SK-N-SH treated with all-trans-retinoic acid at 6 μM for 48 hours (cell line): ENCODE results near the gene MRPS34.

ENCODE experiments used
- ATAC-seq: fragments of 200-7000 bp; cut with Tn5 transposase; 3 replicates; pipeline ENCODE4 v1.9.1; 2020; ENCODE audit warnings: mild to moderate bottlenecking, moderate library complexity
- ARNTL ChIP-seq: fragments of 450-650 bp; formaldehyde crosslinking; IDR thresholded peaks from 2 replicates; pipeline ENCODE4 v1.5.0; 2020; ENCODE audit warnings: low read depth, mild to moderate bottlenecking, moderate library complexity, borderline replicate concordance
- CSDC2 ChIP-seq: fragments of 250-450 bp; sonication (Bioruptor Pico); IDR thresholded peaks from 2 replicates; pipeline ENCODE4 v1.5.0; 2020; ENCODE audit warnings: mild to moderate bottlenecking, moderate library complexity
- ESRRG ChIP-seq: fragments of 250-450 bp; sonication (Bioruptor Pico); IDR thresholded peaks from 2 replicates; pipeline ENCODE4 v1.6.1; 2021; ENCODE audit warnings: mild to moderate bottlenecking
- GLIS3 ChIP-seq: fragments of 250-450 bp; sonication (Bioruptor Pico); IDR thresholded peaks from 2 replicates; pipeline ENCODE4 v1.5.0; 2020; ENCODE audit warnings: mild to moderate bottlenecking, moderate library complexity
- ISL1 ChIP-seq: fragments of 250-450 bp; sonication (Bioruptor Pico); IDR thresholded peaks from 2 replicates; pipeline ENCODE4 v2.1.2; 2022; ENCODE audit warnings: mild to moderate bottlenecking, moderate library complexity
- OSR1 ChIP-seq: fragments of 250-450 bp; sonication (Bioruptor Pico); IDR thresholded peaks from 2 replicates; pipeline ENCODE4 v1.8.0; 2022; ENCODE audit warnings: moderate library complexity, mild to moderate bottlenecking, inconsistent platforms
- POU6F1 ChIP-seq: fragments of 250-450 bp; sonication (Bioruptor Pico); IDR thresholded peaks from 2 replicates; pipeline ENCODE4 v1.8.0; 2021; ENCODE audit warnings: low read depth, mild to moderate bottlenecking, moderate library complexity, borderline replicate concordance
- PPARA ChIP-seq: fragments of 250-450 bp; sonication (Bioruptor Pico); IDR thresholded peaks from 2 replicates; pipeline ENCODE4 v1.5.0; 2020; ENCODE audit warnings: mild to moderate bottlenecking, borderline replicate concordance
- RARB ChIP-seq: fragments of 250-450 bp; sonication (Bioruptor Pico); IDR thresholded peaks from 2 replicates; pipeline ENCODE4 v1.8.0; 2021; ENCODE audit warnings: mild to moderate bottlenecking, moderate library complexity
- SNAI2 ChIP-seq: fragments of 250-450 bp; sonication (Bioruptor Pico); IDR thresholded peaks from 2 replicates; pipeline ENCODE4 v1.5.0; 2020; ENCODE audit warnings: mild to moderate bottlenecking, moderate library complexity
- TCF4 ChIP-seq: fragments of 250-450 bp; sonication (Bioruptor Pico); IDR thresholded peaks from 2 replicates; pipeline ENCODE4 v1.8.0; 2021; ENCODE audit warnings: mild to moderate bottlenecking, moderate library complexity, borderline replicate concordance
- TOX ChIP-seq: fragments of 250-450 bp; sonication (Bioruptor Pico); IDR thresholded peaks from 2 replicates; pipeline ENCODE4 v1.8.0; 2021; ENCODE audit warnings: mild to moderate bottlenecking, moderate library complexity, borderline replicate concordance
- ZFP3 ChIP-seq: fragments of 250-450 bp; sonication (Bioruptor Pico); IDR thresholded peaks from 2 replicates; pipeline ENCODE4 v1.5.0; 2020; ENCODE audit warnings: mild to moderate bottlenecking, moderate library complexity
- ZFP30 ChIP-seq: fragments of 450-650 bp; formaldehyde crosslinking; IDR thresholded peaks from 2 replicates; pipeline ENCODE4 v1.5.0; 2022; ENCODE audit warnings: mild to moderate bottlenecking, moderate library complexity
- ZNF565 ChIP-seq: fragments of 450-650 bp; formaldehyde crosslinking; conservative IDR thresholded peaks from 2 replicates; pipeline ENCODE4 v1.5.0; 2020; ENCODE audit warnings: low read depth, mild to moderate bottlenecking, moderate library complexity
- ZNF70 ChIP-seq: fragments of 450-650 bp; formaldehyde crosslinking; IDR thresholded peaks from 2 replicates; pipeline ENCODE4 v1.5.0; 2020; ENCODE audit warnings: mild to moderate bottlenecking, moderate library complexity
- ZNF8 ChIP-seq: fragments of 450-650 bp; formaldehyde crosslinking; IDR thresholded peaks from 2 replicates; pipeline ENCODE4 v1.5.0; 2020; ENCODE audit warnings: mild to moderate bottlenecking, moderate library complexity
- TF ChIP-seq, protein P1 (sequence below): fragments of 250-450 bp; sonication (Bioruptor Pico); IDR thresholded peaks from 2 replicates; pipeline ENCODE4 v1.5.1; 2021; ENCODE audit warnings: mild to moderate bottlenecking, moderate library complexity
- TF ChIP-seq, protein P2 (sequence below): fragments of 250-450 bp; sonication (Bioruptor Pico); IDR thresholded peaks from 2 replicates; pipeline ENCODE4 v1.5.0; 2020; ENCODE audit warnings: mild to moderate bottlenecking, moderate library complexity
- TF ChIP-seq, protein P3 (sequence below): fragments of 250-450 bp; sonication (Bioruptor Pico); IDR thresholded peaks from 2 replicates; pipeline ENCODE4 v1.8.0; 2020; ENCODE audit warnings: mild to moderate bottlenecking, moderate library complexity, borderline replicate concordance
- TF ChIP-seq, protein P4 (sequence below): fragments of 250-450 bp; sonication (Bioruptor Pico); IDR thresholded peaks from 2 replicates; pipeline ENCODE4 v1.5.1; 2020; ENCODE audit warnings: low read depth, mild to moderate bottlenecking, moderate library complexity

MRPS34 gene

DNA sequence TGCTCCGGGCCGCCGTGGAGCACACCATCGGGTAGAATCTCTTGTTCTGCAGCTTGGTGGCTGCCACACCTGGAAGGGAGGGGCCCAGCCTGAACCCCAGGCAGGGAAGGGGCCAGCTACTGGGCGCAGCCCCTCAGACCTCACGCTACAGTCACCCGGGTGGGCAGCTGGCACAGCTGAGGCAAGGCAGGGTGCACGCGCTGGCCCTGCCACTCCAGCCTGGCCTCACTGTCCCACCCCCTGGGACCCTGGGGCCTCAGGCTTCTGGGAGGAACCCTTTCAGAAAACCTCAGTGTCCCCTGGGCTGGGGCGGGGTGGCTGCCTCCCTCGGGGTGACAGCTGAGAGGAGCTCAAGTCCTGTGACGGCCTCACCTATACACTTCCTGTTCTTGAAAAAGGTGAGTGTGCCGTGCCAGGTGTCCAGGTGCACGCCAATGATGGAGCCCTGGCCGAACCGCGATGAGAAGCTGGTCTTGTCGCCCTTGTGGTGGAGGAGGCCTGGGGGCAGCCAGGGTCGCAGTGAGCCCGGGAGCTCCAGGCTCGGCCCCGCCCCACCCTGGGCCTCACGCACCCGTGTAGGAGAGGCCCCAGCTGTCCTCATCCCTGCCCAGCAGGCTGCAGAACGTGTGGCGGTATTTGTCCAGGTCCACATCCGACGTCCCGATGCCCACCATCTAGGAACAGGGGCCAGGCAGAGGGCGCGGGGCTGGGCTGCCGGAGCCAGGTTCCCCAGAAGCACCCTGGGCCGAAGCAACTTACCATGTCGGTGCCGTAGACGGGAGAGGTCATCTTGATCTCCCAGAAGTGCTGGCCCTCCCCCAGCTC, 4.7 kb upstream of the MRPS34 start (continued):
- TF ChIP-seq PPARA (CRISPR knock-in tag) (no peak), TCF4 (no peak), ARNTL (no peak), RARB (CRISPR knock-in tag) (no peak), SNAI2 (CRISPR knock-in tag) (no peak), CSDC2 (CRISPR knock-in tag) (no peak)

DNA sequence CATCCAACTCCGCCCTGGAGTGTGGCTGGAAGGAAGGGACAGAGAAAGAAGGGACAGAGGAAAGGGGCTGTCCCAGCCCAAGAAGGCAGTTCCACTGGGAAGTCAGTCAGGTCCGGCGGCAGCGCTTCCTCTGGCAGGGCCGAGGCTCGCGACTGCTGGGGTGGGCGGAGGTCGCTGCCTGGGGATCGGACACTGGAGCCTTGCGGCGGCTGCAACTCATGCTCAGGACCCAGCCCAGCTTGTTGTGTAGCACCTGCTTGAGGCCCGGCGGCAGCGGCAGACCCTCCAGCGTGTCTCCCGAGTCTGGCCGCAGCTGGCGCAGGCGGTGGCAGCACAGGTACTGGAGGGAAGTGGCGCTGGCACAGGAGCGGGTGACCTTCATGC, 4.0 kb upstream of the MRPS34 start:
- TF ChIP-seq SNAI2 (CRISPR knock-in tag) = no peak
- TF ChIP-seq, all 23 proteins: peak for 0
- ATAC-seq = no peak

- no peak for ATAC-seq
- TF ChIP-seq ZNF565 (CRISPR knock-in tag) (no peak), SNAI2 (CRISPR knock-in tag) (no peak), ZFP3 (CRISPR knock-in tag) (no peak), GLIS3 (CRISPR knock-in tag) (no peak), OSR1 (no peak), PPARA (CRISPR knock-in tag) (no peak), ISL1 (CRISPR knock-in tag) (no peak), ZNF8 (CRISPR knock-in tag) (no peak), ARNTL (no peak), ZFP30 (no peak), RARB (CRISPR knock-in tag) (no peak), POU6F1 (CRISPR knock-in tag) (no peak), ZNF70 (CRISPR knock-in tag) (no peak), TOX (no peak), TCF4 (no peak), ESRRG (CRISPR knock-in tag) (no peak), CSDC2 (CRISPR knock-in tag) (no peak)
- TF ChIP-seq, protein P1, sequence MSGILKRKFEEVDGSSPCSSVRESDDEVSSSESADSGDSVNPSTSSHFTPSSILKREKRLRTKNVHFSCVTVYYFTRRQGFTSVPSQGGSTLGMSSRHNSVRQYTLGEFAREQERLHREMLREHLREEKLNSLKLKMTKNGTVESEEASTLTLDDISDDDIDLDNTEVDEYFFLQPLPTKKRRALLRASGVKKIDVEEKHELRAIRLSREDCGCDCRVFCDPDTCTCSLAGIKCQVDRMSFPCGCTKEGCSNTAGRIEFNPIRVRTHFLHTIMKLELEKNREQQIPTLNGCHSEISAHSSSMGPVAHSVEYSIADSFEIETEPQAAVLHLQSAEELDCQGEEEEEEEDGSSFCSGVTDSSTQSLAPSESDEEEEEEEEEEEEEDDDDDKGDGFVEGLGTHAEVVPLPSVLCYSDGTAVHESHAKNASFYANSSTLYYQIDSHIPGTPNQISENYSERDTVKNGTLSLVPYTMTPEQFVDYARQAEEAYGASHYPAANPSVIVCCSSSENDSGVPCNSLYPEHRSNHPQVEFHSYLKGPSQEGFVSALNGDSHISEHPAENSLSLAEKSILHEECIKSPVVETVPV (CRISPR knock-in tag) = no peak
- TF ChIP-seq, protein P2, sequence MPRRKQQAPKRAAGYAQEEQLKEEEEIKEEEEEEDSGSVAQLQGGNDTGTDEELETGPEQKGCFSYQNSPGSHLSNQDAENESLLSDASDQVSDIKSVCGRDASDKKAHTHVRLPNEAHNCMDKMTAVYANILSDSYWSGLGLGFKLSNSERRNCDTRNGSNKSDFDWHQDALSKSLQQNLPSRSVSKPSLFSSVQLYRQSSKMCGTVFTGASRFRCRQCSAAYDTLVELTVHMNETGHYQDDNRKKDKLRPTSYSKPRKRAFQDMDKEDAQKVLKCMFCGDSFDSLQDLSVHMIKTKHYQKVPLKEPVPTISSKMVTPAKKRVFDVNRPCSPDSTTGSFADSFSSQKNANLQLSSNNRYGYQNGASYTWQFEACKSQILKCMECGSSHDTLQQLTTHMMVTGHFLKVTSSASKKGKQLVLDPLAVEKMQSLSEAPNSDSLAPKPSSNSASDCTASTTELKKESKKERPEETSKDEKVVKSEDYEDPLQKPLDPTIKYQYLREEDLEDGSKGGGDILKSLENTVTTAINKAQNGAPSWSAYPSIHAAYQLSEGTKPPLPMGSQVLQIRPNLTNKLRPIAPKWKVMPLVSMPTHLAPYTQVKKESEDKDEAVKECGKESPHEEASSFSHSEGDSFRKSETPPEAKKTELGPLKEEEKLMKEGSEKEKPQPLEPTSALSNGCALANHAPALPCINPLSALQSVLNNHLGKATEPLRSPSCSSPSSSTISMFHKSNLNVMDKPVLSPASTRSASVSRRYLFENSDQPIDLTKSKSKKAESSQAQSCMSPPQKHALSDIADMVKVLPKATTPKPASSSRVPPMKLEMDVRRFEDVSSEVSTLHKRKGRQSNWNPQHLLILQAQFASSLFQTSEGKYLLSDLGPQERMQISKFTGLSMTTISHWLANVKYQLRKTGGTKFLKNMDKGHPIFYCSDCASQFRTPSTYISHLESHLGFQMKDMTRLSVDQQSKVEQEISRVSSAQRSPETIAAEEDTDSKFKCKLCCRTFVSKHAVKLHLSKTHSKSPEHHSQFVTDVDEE (CRISPR knock-in tag) = no peak
- TF ChIP-seq, protein P3, sequence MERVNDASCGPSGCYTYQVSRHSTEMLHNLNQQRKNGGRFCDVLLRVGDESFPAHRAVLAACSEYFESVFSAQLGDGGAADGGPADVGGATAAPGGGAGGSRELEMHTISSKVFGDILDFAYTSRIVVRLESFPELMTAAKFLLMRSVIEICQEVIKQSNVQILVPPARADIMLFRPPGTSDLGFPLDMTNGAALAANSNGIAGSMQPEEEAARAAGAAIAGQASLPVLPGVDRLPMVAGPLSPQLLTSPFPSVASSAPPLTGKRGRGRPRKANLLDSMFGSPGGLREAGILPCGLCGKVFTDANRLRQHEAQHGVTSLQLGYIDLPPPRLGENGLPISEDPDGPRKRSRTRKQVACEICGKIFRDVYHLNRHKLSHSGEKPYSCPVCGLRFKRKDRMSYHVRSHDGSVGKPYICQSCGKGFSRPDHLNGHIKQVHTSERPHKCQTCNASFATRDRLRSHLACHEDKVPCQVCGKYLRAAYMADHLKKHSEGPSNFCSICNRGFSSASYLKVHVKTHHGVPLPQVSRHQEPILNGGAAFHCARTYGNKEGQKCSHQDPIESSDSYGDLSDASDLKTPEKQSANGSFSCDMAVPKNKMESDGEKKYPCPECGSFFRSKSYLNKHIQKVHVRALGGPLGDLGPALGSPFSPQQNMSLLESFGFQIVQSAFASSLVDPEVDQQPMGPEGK = no peak
Measured at GRCh38 chr16:1776672-1776955, 3.7 kb upstream of the MRPS34 start.

GRCh38 chr16:1775846-1776671, 3.1 kb upstream of the MRPS34 start:
- no peak for ATAC-seq
- TF ChIP-seq ZNF70 (CRISPR knock-in tag) = no peak
- TF ChIP-seq, protein P1 (CRISPR knock-in tag) = no peak
- TF ChIP-seq ZNF565 (CRISPR knock-in tag) = no peak
- no peak for TF ChIP-seq ZNF8 (CRISPR knock-in tag)
- TF ChIP-seq ESRRG (CRISPR knock-in tag) = no peak
- TF ChIP-seq POU6F1 (CRISPR knock-in tag) = no peak
- no peak for TF ChIP-seq SNAI2 (CRISPR knock-in tag)
- TF ChIP-seq, protein P4, sequence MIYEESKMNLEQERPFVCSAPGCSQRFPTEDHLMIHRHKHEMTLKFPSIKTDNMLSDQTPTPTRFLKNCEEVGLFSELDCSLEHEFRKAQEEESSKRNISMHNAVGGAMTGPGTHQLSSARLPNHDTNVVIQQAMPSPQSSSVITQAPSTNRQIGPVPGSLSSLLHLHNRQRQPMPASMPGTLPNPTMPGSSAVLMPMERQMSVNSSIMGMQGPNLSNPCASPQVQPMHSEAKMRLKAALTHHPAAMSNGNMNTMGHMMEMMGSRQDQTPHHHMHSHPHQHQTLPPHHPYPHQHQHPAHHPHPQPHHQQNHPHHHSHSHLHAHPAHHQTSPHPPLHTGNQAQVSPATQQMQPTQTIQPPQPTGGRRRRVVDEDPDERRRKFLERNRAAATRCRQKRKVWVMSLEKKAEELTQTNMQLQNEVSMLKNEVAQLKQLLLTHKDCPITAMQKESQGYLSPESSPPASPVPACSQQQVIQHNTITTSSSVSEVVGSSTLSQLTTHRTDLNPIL (CRISPR knock-in tag) = no peak
